Vagina (tissue), 2 donors: Measurements from ENCODE around the gene CRYBA4. TPM values are rescaled to one million over a fixed set of nuclear protein-coding genes. Genes with fewer than 3 reads are reported as not detected.

Source experiments
- DNase-seq, 2 donors: peaks; one replicate each; pipeline ENCODE4 v3.0.0-alpha.2; 2017; ENCODE audit errors: extremely low spot score in 2 of 2
- H3K27ac ChIP-seq: fragments of 200-600 bp; sonication (generic); one replicate; pipeline ENCODE4 v1.5.1; 2019
- H3K27me3 ChIP-seq: fragments of 200-600 bp; sonication (generic); one replicate; pipeline ENCODE4 v1.5.1; 2019
- H3K36me3 ChIP-seq, 2 donors: fragments of 200-600 bp; sonication (generic); one replicate each; pipeline ENCODE4 v1.5.1; 2017 to 2019
- H3K4me1 ChIP-seq: fragments of 200-600 bp; sonication (generic); one replicate; pipeline ENCODE4 v1.5.1; 2019
- H3K4me3 ChIP-seq, 2 donors: fragments of 200-600 bp; sonication (generic); 1 replicate in 1 of 2; 2 replicates in 1 of 2; pipeline ENCODE4 v1.5.1; 2016 to 2019
- H3K9me3 ChIP-seq: fragments of 200-600 bp; sonication (generic); one replicate; pipeline ENCODE4 v1.5.1; 2019
- CTCF ChIP-seq, 3 experiments: fragments of 450-650 bp in 2 of 3; fragments of 200-600 bp in 1 of 3; sonication (generic) in 1 of 3; IDR thresholded peaks; one replicate each; pipeline ENCODE4 v1.5.1; 2017 to 2019; ENCODE audit warnings: antibody characterized with exemption in 3 of 3, mild to moderate bottlenecking in 2 of 3, moderate library complexity in 2 of 3
- POLR2A ChIP-seq, 2 donors: fragments of 450-650 bp; IDR thresholded peaks; one replicate each; pipeline ENCODE4 v1.6.1; 2017; ENCODE audit warnings: antibody characterized with exemption in 2 of 2, mild to moderate bottlenecking in 2 of 2, moderate library complexity in 2 of 2
- POLR2AphosphoS5 ChIP-seq, 2 donors: sonication (generic); formaldehyde crosslinking; IDR thresholded peaks; one replicate each; pipeline ENCODE4 v1.9.0; 2017; ENCODE audit warnings: antibody characterized with exemption in 2 of 2, mild to moderate bottlenecking in 2 of 2, low read depth in 1 of 2; ENCODE audit not compliant: insufficient read depth in 1 of 2
- intact Hi-C: fragments of 100-400 bp; cut with DNase I; formaldehyde crosslinking; loops from one replicate; pipeline ENCODE4 v1.15.1; 2023
- total RNA-seq: library from RNA; depleted of rRNA; stranded (reverse); fragments of >200 nt; gene quantifications from one replicate; pipeline ENCODE4 v1.2.3, GENCODE V29; 2016

The CRYBA4 gene
- total RNA-seq, 1 donor from 2014 or later: not detected

GRCh38 chr22:26663374-26663923 lies 41.7 kb downstream of the CRYBA4 start:
- no peaks in the 10 kb centered on the region for H3K36me3 ChIP-seq
- no peak overlapping the region for H3K4me3 ChIP-seq
- TF ChIP-seq POLR2AphosphoS5 (IDR thresholded peaks at IDR 0.05; ENCODE audit: insufficient read depth in 1 of 2, low read depth in 1 of 2) (no peak), CTCF (IDR thresholded peaks at IDR 0.05) (no peak), POLR2A (IDR thresholded peaks at IDR 0.05) (no peak)
- H3K9me3 ChIP-seq: no peaks in the 10 kb centered on the region
- H3K27ac ChIP-seq: no peak overlapping the region
- H3K27me3 ChIP-seq: peaks cover 2% of the 10 kb centered on the region
- peaks cover 10% of the 10 kb centered on the region for H3K4me1 ChIP-seq
- no peak for DNase-seq
- intact Hi-C loops: no loop called here

DNA sequence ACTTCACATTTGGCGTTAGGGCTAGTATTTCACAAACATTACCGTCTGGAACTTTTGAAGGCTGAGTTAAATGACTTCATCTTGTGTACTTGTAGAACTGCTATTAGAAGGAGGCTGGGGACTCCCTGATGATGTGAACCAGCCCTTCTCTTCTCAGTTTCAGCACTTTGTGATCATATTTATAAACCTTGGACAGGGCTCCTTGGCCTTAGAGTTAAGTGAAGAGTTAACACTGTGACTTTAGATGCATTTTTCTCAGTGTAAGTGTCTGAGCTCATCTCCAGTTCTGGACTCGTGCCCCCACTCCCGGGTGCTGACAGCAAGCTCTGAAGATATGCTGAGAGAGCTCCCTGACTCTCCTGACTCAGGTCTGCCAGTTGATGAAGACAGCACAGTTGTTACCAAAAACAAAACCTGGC lies 44.1 kb downstream of the CRYBA4 start:
- Histone ChIP-seq H3K9me3 (no peaks in the 10 kb centered on the region), H3K27me3 (no peaks in the 10 kb centered on the region), H3K27ac (no peak overlapping the region), H3K4me1 (no peaks in the 10 kb centered on the region), H3K4me3 (no peak overlapping the region), H3K36me3 (no peaks in the 10 kb centered on the region)
- DNase-seq: no peak
- intact Hi-C loops: no loop called here
- TF ChIP-seq POLR2AphosphoS5 (IDR thresholded peaks at IDR 0.05; ENCODE audit: insufficient read depth in 1 of 2, low read depth in 1 of 2) (no peak), POLR2A (IDR thresholded peaks at IDR 0.05) (no peak)

DNA sequence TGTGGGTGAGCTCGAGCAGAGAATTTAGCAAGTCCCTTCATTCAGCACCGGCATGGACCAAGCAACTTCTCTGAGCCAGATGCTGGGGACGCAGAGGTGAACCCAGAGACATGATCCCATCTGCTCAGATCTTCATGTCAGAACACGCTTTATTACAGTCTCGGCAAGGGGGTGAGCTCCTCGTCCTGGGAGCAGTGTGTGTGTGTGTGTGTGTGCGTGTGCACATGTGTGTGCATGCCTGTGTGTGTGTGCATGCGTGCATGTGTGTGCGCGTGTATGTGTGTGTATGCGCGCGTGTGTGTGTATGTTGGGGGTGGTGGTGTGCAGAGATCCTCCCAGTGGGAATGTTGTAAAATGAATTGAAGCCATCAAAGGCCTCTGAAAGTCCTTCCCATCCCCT lies 45.4 kb downstream of the CRYBA4 start:
- no peak for TF ChIP-seq POLR2A (IDR thresholded peaks at IDR 0.05)
- H3K4me3 ChIP-seq: no peak overlapping the region
- no peaks in the 10 kb centered on the region for H3K9me3 ChIP-seq
- no peaks in the 10 kb centered on the region for H3K27me3 ChIP-seq
- H3K27ac ChIP-seq: no peak overlapping the region
- H3K36me3 ChIP-seq: no peaks in the 10 kb centered on the region
- intact Hi-C loops: no loop called here
- DNase-seq: no peak
- peaks cover 3% of the 10 kb centered on the region for H3K4me1 ChIP-seq

GRCh38 chr22:26669060-26669481 lies 47.3 kb downstream of the CRYBA4 start:
- TF ChIP-seq POLR2A (IDR thresholded peaks at IDR 0.05) (no peak), CTCF (IDR thresholded peaks at IDR 0.05) (peak in 1 of 3 experiments; percentile 27)
- intact Hi-C loops: no loop called here

DNA sequence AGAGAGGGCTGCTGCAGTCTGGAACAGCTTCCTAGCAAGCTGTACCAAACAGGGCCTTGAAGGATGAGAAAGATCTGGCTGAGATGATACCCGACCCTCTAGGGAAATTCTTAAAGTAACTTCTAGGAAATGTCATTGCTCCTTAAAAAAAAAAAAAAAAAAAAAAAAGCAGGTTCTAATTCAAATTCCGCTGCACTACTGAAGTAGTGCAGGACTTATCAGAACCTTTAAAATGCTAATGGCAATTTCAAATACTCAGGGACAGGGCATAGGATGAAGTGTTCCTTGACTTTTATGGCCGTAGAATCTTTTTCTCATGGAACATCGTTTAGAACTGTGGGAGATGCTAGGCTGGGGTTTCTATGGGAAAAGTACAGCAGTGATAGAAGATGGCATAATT lies 48.7 kb downstream of the CRYBA4 start:
- Histone ChIP-seq H3K4me1 (peaks cover 28% of the 10 kb centered on the region), H3K4me3 (no peak overlapping the region), H3K36me3 (no peaks in the 10 kb centered on the region), H3K27me3 (no peaks in the 10 kb centered on the region), H3K9me3 (no peaks in the 10 kb centered on the region), H3K27ac (no peak overlapping the region)
- TF ChIP-seq CTCF (IDR thresholded peaks at IDR 0.05) (no peak), POLR2AphosphoS5 (IDR thresholded peaks at IDR 0.05; ENCODE audit: insufficient read depth in 1 of 2, low read depth in 1 of 2) (no peak), POLR2A (IDR thresholded peaks at IDR 0.05) (no peak)
- no peak for DNase-seq
- intact Hi-C loops: loop anchor here (10.0 kb wide), 1 partner anchor 1134 kb away; the partner anchor contains the start of gene MN1

More at GRCh38 chr22:26669060-26669481, 47.3 kb downstream of the CRYBA4 start:
- H3K4me3 ChIP-seq: no peak overlapping the region
- DNase-seq: no peak
- peaks cover 16% of the 10 kb centered on the region for H3K4me1 ChIP-seq
- no peaks in the 10 kb centered on the region for H3K9me3 ChIP-seq
- H3K27ac ChIP-seq: no peak overlapping the region
- H3K27me3 ChIP-seq: no peaks in the 10 kb centered on the region
- H3K36me3 ChIP-seq: no peaks in the 10 kb centered on the region

GRCh38 chr22:26671317-26672059 lies 49.7 kb downstream of the CRYBA4 start:
- peak overlapping the region; percentile 95 for H3K27ac ChIP-seq
- peaks cover 28% of the 10 kb centered on the region for H3K4me1 ChIP-seq
- DNase-seq: no peak
- no peak for TF ChIP-seq CTCF (IDR thresholded peaks at IDR 0.05)
- no peak for TF ChIP-seq POLR2A (IDR thresholded peaks at IDR 0.05)
- no peak for TF ChIP-seq POLR2AphosphoS5 (IDR thresholded peaks at IDR 0.05; ENCODE audit: insufficient read depth in 1 of 2, low read depth in 1 of 2)
- no peaks in the 10 kb centered on the region for H3K36me3 ChIP-seq
- intact Hi-C loops: loop anchor here (10.0 kb wide), 1 partner anchor 1133 kb away; the partner anchor contains the start of gene MN1
- no peak overlapping the region for H3K4me3 ChIP-seq
- H3K9me3 ChIP-seq: no peaks in the 10 kb centered on the region
- H3K27me3 ChIP-seq: no peaks in the 10 kb centered on the region
